ENCODE results near the gene TLE6.
A peak's percentile ranks its signal among the peaks of the same experiment; 100 is the strongest.
"Not testable (repeated sequence)": the region's sequence is repeated elsewhere in the genome, so short reads cannot be mapped to it uniquely, and the experiment has no call there.

Gene TLE6

DNA sequence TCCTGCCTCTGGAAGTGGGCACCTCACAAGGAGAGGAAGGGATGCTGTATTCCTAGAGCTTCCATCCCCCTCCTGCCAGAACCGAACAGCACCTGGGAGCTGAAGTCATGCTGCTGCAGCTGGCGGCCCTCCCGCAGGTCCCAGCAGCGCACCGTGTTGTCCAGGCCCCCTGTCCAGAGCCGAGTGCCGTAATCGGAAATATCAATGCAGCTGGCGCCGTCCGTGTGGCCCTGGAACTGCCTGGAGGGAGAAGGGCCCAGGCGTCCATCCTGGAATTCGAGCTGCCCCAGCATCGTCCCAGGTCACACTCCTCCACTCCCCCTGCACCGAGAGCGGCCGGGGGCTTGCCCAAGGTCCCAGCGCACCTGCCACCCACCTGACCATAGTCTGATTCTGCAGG, 28.0 kb downstream of the TLE6 start:
- DNase-seq, result no peak

DNA sequence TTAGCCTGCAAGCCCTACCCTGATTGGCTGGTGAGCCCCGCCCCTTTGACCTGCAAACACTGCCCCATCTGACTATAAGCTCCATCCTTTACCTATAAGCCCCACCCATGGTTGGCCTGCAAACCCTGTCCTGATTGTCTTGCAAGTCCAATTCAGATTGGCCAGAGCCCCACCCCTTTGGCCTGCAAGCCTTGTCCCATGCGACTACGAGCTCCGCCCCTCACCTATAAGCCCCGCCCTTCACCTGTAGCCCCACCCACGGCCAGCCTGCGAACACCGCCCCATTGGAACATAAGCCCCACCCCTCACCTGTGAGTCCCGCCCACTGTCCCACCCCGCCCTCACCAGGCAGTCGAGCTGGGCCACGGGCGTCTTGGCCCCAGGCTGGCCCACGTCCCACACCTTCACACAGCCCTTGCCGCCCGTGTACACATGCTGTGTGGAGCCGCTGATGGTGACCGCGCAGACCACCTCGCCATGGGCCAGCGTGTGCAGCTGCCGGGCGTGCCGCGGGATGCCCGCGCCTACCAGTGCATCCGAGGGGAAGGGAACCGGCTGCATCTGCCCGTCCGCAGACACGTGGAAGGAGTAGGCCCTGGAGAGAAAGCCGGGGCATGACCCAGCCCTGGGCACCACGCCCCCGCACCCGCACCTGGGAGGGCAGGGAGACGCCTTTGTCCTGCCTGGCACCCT, 28.9 kb downstream of the TLE6 start:
- DNase-seq, result peak; percentile 31

DNA sequence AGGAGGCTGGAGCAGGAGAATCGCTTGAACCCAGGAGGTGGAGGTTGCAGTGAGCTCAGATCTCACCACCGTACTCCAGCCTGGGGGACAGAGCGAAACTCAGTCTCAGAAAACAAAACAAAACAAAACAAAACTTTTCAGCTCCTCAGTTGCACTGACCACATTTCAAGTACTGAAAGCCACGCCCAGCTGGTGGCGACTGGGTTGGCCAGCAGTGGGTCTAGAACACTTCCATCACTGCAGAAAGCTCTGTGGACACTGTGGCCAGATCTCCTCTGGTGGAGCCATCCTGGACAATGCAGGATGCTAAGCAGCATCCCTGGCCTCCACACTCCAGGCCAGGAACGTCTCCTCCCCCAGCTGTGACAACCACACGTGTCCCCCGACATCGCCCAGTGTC, 30.6 kb downstream of the TLE6 start:
- no peak for DNase-seq

DNA sequence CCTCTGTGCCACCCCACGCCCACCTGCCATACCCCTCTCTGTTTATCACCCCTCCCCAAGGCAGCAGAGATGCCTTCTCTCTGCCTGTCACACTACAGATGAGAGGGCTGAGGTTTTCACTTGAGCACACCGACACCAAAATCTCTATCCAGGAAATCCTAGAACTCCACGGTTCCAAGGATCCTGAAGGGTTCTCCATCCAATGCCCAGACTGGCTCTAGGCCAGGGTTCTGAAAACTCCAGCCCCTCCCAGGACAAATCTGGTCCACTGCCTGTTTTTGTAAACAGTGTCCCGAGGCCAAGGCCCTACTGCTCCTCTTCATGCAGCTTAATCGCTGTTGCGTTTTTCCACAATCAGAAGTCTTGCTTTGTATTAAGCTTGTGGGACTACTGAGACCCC, 31.6 kb downstream of the TLE6 start:
- no peak for DNase-seq

DNA sequence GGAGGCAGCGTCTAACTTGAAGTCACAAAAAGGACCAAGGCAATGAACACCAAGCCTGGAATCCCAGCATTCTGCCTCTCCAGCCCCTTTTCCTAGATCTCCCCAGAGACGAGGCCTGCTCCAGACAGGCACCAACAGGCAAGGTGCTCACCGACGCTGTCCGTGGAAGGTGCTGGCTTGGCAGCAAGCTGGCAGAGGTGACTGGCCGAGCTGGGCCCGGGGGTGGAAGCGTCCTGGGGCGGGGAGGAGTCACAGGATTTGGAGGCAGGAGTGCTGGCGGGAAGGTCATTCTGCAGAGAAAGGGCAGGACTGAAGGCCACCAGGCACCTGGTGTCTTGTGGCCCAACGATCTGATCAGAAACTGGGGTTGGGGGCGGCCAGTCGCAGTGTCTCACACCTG, 33.5 kb downstream of the TLE6 start:
- no peak for DNase-seq

DNA sequence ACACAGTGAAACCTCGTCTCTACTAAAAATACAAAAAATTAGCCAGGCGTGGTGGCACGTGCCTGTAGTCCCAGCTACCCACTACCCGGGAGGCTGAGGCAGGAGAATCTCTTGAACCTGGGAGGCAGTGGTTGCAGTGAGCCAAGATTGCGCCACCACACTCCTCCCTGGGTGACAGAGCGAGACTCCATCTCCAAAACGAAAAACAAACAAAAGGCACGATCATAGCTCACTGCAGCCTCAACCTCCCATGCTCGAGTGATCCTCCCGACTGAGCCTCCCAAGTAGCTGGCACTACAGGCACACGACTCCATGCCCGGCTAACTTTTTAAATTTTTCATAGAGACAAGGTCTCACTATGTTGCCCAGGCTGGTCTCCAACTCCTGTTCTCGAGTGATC, 34.7 kb downstream of the TLE6 start:
- DNase-seq, result not testable (repeated sequence)

DNA sequence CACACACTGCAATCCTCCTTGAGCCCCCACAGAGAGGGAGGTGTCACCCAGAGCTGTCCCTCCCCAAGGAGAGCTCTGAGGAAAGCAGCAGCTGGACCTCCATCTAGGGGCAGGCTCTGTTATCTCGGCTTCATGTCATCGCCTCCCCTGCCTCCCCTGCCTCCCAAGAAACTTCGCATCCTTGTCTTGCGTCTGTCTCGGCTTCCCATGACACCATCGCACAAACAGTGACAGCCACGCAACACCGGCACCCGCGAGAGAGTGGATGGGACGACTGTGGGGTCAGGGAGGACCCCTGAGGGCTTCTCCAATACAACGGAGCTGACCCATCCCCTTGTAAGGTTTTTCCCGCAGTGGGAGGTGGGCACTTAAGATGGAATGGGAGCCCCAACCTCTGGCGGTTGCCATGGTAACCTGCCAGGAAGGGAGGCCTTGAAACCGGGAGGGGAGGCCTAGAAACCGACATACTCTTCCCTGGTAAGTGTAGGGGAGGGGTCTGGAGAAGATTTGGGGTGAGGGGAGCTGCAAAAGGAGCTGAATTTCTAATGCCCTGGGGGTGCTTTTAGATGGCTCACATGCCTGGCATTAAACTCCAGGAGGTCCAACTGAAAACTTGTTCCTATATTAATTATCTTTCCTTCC, 35.4 kb downstream of the TLE6 start:
- no peak for DNase-seq

DNA sequence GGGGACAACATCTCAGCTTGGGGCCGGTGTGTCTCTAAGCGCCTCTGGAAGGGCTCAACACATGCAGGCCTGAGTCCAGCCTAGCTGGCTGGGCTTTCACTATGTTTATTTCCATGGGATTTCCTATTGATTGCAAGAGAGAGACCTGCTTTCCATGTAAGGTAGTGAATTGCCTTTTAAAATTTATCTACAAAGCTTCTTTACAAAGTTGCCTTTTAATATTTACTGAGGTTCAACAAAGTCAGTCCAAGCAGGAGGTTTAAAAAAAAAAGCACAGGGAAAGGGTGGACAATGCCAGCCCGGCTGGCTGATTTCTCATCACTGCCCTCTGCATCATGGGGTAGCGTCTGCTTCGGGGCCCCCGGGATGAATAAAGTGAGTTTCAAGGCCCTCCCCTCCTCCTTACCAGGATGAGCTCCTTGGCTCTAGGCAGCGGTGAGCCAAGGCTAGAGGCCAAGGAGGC, 35.9 kb downstream of the TLE6 start:
- no peak for DNase-seq

DNA sequence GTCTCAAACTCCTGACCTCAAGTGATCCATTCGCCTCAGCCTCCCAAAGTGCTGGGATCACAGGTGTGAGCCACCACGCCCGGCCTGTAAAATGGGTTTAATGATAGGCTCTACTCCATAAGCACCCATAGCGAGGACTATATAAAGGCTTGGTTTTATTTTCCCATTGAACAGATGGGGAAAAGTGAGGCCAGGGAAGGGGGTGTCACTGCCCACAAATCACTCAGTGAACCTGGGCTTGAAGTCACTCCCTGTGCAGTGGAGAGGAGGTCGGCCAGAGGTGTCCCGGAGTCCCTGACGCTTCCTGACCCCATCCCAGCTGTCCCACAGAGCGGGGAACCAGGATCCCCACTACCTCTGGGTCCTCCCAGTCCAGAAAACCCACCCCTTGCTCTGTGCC, 36.8 kb downstream of the TLE6 start:
- DNase-seq, result no peak

DNA sequence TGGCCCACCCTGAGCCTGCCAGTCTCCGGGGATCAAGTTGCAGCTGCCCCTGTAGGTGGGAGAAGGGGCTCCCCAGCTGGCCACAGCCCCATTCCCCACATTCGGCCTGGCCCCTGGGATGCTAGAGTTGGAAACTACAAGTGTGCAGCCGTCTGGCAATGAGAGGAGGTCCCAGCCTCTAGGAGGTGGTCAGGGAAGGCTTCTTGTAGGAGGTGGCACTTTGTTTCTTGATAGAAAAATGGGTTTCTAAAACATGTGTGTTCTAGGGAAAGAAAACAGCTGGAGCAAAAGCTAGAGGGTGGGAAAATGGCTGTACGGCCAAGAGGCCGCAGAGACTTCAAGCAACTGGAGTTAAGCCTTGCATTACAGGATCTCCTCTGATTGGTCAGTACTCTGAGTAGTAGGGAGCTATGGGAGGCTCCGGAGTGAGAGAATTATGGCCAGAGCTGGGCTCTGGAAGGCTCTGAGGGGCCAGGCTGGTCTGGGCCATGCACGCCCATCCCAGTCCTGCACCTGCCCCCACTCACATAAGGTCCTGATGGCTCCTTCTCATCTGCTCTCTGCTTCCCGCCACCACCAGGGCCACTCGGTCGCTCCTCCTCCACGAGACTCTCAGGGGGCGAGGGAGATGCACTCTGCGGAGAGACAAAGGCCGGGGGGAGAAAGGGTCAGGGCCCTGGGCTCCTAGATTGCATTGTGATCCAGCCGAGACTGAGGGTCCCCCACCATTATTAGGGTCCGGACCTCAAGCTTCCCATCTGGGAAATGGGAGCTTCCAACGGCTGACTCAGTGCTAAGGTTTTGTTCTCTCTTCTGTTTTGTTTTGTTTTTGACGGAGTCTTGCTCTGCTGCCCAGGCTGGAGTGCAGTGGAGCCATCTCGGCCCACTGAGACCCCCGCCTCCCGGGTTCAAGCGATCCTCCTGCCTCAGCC, 38.0 kb downstream of the TLE6 start:
- no peak for DNase-seq

DNA sequence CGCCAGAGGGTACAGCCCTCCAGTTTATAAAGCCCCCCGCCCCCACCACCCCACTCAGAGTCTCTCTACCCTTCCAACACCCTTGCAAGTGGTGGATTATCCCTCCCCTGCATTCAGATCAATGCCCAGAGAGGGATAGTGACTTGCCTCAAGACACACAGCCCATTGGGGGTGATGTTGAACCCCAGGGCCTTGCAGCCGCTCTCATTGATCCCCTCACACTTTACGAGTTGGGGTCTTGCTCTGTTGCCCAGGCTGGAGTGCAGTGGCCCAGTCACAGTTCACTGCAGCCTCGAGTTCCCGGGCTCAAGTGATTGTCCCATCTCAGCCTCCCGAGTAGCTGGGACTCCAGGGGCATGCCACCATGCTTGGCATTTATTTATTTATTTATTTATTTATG, 40.6 kb downstream of the TLE6 start:
- DNase-seq, result no peak

DNA sequence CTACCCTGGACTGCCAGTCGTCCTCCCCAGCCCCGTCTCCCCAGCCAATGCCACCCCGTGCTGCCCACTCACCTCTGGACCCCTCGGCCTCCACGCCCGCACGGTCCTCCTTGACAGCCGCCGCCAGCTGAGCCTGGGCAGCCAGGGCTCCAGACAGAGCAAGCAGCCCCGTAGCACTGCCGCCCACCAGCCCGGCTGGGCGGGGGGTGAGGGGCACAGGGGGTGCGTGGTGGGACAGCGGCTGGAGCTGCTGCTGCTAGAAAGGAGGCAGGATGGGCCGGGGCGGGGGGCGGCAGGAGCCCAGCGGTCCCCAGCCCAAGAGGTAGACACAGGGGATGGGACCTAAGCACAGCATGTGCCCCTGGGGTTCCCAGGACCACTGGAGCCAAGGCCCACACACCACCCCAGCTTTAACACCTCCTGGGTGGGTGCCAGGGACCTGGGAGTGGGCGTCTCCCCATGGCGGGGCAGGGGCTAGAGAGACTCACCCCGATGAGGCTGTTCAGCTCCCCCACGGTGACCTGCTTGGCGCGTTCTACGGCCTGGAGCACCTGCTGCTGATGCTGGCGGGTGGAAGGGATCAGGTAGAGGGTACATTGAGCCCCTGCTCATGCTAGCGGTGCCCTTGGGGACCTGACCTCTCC, 42.0 kb downstream of the TLE6 start:
- no peak for DNase-seq

DNA sequence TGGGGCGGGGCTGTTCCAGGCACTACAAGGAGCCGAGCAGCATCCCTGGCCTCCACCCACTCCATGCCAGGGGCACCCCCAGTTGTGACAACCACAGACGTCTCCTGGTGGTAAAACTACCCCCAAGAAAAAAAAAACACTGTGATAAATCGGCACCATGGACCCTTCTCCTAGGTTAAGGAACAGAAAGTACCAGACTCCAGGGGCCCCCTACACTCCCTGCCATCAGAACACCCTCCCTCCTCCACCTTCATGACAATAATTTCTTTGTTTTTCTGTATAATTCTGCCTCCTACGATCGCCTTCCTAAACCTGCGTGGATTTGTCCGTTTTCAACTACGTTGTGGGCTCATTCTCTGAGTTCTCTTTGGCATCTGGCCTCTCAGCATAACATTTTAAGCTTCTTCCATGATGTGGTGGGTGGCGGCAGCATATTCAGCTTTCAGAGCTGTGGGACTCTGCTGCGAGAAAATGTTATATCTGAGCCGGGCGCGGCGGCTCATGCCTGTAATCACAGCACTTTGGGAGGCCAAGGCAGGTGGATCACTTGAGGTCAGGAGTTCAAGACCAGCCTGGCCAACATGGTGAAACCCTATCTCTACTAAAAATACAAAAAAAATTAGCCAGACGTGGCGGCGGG, 43.1 kb downstream of the TLE6 start:
- DNase-seq, result no peak

DNA sequence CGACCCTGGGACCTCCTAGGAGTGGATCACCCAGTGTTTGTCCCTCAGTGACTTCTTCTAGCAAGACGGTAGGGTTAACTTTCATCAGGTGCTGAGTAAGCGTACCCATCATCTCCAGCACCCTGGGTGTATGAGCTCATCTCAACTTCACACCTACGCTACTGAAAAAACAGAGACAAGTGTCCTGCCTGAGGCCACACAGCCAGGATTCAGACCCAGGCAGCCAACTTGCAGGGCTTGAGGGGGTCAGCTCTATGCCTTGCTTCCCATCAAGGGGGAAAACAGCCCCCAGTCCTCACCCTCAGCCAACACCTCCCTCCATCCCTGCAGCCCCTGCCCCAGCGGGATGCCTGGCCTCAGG, 47.1 kb downstream of the TLE6 start:
- DNase-seq, result no peak

DNA sequence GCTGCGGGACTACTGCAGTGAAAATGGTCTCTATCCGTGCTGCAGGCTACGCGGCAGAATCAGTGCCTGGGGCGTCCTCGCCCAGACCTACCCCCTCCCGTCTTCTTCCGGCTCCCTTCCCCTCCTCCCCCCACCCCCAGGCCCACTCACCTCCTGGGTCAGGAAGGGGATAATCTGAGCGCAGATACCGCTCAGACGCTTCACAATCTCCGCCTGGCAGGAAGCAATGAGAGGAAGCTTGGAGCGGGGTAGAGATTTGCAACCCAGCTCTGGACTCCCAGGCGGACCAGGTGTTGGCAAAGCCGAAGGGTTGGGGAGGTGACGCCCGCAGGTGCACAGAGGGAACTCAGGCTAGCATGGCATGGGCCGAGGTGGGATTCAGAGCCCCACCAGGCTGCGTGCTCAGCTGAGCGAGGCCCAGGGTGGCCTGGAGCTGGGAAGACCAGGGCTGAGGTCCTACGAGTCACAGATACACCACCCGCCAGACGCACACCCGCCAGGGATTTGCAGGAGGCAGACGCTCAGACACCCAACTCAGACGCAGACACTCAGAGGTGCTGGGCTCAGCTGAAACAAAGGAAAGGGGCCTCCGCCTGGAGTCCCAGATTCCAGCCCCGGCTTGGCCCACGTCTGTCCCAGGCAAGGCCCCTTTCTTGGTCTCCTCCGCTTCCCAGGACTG, 47.6 kb downstream of the TLE6 start:
- no peak for DNase-seq

DNA sequence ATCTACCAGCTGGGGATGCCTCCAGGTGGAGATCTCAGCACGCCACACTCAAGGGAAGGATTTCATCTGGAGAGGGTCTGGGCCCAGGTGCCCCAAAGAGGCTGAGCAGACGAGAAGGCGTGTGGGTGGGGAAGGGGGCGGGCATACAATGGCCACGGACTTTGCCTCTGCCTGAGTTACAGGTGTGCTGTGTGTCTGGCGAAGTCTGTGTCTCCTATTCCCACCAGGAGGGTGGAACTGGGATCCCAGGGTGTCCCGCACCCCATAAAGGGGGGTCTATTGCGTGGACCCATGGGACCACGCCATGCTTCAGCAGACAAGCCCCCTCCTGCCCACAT, 48.2 kb downstream of the TLE6 start:
- no peak for DNase-seq

DNA sequence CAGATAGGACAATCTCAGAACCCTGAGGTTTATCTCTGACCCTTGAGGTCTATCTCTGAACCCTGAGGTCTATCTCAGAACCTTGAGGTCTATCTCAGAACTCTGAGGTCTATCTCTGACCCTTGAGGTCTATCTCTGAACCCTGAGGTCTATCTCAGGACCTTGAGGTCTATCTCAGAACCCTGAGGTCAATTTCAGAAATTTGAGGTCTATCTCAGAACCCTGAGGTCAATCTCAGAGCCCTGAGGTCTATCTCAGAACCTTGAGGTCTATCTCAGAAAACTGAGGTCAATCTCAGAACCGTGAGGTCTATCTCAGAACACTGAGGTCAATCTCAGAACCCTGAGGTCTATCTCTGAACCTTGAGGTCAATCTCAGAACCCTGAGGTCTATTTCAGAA, 49.4 kb downstream of the TLE6 start:
- DNase-seq, result no peak

DNA sequence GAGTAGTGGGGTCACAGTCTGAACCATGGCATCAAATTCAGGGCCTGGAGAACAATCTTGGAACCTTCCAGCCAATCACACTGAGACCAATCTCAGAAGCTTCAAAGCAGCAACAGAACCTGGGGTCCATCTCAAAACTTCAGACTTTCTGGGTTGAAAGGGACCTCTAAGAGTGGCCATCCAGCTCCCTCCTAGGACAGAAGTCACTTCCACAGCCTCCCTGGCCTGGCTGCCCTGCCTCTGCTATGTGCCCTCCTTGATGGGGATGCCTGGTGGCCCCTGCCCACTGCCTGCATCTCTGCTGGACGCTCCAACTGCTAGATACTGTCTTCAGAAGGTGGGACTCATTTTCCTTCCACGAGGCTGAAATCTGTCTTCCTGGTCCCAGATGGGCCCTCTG, 49.9 kb downstream of the TLE6 start:
- no peak for DNase-seq

DNA sequence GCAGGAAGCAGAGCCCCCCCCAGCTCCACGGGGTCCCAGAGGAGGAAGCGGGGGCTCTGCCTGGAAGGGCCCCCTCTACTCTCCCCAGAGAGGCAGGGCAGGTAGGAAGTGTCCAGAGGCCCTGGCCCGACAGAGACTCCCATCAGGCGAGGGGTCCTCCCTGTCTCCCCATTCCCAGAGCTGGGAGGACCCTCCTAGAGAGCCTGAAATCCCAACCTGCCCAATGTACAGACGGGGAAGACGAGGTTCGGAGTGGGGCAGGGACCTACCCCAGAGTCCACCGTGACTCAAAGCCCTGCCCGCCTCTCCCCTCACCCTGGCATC, 50.6 kb downstream of the TLE6 start:
- DNase-seq, result no peak

DNA sequence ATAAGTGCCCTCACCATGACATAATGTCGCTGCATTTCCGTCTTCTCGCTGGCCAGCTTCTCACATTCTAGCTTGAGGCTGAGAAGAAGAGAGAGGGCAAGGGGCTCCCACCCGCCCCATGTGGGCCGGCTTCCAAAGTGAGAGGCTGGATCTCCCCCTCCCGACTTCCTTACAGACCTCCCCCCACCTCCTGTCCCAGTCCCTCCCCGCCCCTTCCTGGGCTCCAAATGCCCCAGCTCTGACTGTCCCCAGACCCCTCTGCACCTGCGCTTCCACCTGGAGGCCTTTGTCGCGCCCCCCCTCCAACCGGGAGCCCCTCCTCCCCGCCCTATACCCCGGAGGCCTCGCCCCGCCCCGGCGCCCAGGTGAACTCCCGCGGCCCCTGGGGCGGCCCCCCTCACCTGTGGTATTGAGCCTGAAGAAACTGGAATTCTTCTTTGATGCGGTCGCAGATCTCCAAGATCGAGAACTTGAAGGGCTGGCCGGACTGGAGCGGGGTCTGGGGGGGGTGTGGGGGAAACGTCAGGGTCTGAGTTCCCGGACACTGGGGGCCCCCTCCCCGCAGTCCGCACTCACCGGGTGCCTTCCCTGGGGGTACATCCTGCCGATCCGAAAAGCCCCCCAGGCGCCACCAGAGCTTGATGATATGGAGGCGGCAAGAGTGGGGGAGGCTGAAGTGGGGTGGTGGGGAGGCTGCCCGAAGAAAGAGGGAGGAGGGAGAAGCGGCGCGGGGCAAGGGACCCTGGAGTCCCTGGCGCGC, 51.1 kb downstream of the TLE6 start:
- peak; percentile 56 for DNase-seq

DNA sequence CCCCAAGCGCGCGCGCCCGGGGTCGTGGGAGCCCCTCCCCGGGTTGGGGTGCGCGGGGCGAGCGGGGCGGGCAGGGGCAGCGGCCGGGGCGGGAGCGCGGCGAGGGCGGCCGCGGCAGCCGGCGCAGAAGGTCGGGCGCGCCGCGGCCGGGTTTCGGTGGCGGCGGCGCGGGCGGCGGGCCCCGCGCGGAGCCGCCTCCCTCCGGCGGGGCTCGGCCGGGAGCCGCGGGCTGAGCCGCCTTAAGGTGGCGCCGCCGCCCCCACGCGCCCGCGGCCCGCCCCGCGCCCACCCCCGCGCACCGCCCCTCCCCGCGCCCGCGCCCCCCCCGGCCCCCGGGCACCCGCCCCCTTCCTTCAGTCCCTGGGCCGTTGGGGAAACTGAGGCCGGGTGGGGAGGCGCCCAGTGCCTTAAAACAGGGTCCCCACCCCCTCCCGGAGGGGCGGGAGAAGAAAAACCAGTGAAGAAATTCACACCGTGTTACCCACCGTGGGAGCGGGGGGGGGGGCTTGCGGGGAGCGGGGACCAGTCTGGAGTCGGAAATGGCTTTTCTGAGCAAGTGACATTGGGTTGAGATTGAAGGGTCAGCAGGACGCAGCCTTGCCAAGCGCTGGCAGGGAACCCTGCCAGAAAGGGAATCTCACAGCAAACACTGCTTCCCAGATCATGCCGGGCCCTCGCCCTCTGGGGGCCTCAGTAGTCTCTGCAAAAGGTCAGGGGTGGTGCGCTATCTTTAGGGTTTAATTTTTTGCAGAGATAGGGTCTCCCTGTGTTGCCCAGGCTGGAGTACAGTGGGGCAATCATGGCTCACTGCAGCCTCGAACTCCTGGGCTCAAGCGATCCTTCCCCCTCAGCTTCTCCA, 51.9 kb downstream of the TLE6 start, which contains the start of gene TLE2:
TLE2 (minus strand) TSS at position 216 of the 859 bp plus-strand sequence. CDS start 376 bp downstream, outside the sequence.
- DNase-seq, result peak; percentile 21
